HFF-Myc (cell line): ENCODE measurements around the gene SHROOM2.
"Not testable (repeated sequence)": the region's sequence is repeated elsewhere in the genome, so short reads cannot be mapped to it uniquely, and the experiment has no call there.

Experiments used
- DNase-seq: peaks from one replicate; pipeline ENCODE4 v3.0.0-alpha.2; 2011; ENCODE audit warnings: low read depth; ENCODE audit errors: extremely low read depth
- H3K4me3 ChIP-seq: replicated peaks from 2 replicates; pipeline ENCODE4 v1.5.1; 2011; ENCODE audit warnings: low read depth, mild to moderate bottlenecking, control low read depth, low read length
- TF ChIP-seq, protein P1 (sequence below): IDR thresholded peaks from 2 replicates; pipeline ENCODE4 v1.5.1; 2012; ENCODE audit warnings: mild to moderate bottlenecking, low read depth, low read length, control low read depth; ENCODE audit errors: missing control alignments

Gene SHROOM2

DNA sequence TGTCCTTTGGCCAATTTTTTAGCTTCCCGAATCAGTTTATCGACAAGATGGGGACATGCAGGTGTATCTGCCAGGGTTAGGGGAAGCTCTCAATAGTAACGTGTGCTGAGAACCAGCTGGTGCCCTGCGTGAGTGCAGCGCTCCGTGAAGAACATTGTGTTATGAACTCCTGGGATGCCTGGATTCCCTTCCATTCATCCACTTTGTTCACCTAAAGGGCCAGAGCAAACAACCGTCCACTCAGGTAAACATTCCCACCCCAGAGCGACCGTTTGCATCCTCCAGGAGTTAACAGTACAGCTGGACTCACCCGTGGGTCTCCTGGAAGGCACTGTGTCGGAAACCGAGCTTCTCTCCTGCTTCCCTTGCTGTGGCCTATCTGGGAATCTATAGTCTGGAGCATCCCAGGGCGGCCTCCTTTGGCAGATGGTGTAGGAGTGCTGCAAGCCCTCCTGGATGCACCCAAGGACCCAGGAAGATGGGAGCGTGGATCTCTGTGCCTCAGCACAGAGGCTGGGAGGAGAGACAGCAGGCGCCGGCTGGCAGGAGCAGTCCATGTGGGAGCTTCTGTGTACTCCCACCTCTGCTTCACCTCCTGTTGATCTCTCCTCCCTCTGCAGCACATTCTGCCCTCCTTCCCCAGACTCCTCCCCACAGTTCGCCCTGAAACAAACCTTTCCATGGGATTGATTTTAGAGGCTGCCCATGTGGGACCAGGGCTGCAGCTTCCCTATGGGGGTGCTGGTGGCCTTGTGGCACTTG is 62.7 kb downstream of the SHROOM2 start:
- no peak for DNase-seq
- TF ChIP-seq, protein P1, sequence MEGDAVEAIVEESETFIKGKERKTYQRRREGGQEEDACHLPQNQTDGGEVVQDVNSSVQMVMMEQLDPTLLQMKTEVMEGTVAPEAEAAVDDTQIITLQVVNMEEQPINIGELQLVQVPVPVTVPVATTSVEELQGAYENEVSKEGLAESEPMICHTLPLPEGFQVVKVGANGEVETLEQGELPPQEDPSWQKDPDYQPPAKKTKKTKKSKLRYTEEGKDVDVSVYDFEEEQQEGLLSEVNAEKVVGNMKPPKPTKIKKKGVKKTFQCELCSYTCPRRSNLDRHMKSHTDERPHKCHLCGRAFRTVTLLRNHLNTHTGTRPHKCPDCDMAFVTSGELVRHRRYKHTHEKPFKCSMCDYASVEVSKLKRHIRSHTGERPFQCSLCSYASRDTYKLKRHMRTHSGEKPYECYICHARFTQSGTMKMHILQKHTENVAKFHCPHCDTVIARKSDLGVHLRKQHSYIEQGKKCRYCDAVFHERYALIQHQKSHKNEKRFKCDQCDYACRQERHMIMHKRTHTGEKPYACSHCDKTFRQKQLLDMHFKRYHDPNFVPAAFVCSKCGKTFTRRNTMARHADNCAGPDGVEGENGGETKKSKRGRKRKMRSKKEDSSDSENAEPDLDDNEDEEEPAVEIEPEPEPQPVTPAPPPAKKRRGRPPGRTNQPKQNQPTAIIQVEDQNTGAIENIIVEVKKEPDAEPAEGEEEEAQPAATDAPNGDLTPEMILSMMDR, result no peak
- no peak overlapping the region for H3K4me3 ChIP-seq

DNA sequence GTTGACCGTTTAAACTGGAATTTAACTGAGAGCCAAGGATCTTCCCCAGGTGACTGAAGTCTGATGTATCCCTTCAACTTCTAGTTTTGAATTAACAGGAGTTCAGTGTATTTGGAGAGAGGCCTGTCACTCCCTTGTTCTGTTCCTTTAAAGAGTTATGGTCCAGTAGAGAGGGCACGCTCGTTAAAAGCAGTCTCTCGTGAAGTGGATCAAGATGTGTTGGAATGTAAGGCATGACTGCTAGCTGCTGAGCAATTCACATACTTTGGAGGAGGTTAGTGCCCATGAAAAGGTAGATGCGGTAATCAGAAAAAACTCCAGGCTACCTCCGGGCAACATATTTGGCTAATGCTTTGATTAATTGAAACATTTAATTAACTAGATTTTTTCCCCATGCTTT is 65.7 kb downstream of the SHROOM2 start:
- TF ChIP-seq, protein P1, result no peak
- no peak overlapping the region for H3K4me3 ChIP-seq
- DNase-seq, result no peak

DNA sequence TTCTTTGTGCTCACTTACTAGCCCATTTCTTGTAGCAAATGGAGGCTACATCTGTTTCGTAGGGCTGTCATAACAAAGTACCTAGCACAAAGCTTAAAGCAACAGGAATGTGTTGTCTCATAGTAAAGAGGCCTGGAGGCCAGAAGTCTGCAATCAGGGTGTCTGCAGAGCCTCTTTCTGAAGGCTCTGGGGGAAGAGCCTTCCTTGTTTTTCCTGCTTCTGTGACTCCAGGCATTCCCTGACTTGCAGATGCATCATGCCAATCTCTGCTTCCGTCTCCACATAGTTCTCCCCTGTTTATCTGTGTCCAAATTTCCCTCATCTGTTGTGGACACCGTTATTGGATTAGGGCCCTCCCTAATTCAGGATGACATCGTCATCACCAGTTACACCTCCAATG is 67.1 kb downstream of the SHROOM2 start:
- DNase-seq, result no peak
- TF ChIP-seq, protein P1, result no peak
- H3K4me3 ChIP-seq, result no peak overlapping the region

- TF ChIP-seq, protein P1, result no peak
- DNase-seq, result no peak
- no peak overlapping the region for H3K4me3 ChIP-seq
These were observed 69.5 kb downstream of the SHROOM2 start for GRCh38 chrX:9855561-9856283.

GRCh38 chrX:9856588-9856987 is 70.4 kb downstream of the SHROOM2 start:
- TF ChIP-seq, protein P1, result no peak
- no peak for DNase-seq
- H3K4me3 ChIP-seq, result no peak overlapping the region

DNA sequence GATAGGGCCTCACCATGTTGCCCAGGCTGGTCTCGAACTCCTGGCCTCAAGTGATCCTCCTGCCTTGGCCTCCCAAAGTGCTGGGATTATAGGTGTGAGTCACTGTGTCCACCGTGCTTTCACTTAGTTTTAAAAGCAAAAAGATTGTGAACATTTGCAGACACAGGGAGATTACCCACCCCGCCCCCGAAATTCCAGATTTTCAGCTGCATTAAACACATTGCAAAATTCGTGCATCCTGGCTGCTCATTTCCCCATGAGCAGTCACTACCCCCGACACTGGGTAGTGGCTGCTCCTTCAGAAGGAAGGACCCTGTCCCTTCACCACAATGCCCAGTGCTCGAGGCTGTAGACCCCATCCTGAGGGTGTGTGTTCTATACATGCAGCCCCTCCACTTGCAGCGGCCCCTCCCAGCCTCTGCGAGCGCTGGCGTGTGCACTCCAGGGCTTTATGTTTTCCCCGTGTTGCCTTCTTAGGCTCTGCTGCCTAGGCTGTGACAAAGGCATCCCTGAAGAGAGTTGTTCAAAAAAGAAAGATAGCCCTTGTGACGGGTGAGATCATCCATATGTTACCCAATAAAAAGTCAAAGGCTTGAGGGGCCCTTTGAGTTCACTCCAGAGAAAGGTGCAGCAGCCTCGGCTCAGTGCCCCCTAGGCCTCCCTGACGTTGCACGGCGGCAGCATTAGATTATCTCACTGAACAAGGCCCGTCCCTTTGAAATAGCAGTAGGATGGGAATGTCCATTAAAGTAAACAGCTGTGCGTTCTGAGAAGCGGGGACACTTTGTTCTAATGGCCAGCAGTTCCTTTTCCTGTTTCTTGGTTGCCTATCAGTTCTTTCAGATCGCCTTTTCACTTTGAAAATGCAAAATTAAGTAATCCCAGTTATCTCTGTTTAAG is 71.6 kb downstream of the SHROOM2 start:
- no peak for DNase-seq
- no peak overlapping the region for H3K4me3 ChIP-seq

DNA sequence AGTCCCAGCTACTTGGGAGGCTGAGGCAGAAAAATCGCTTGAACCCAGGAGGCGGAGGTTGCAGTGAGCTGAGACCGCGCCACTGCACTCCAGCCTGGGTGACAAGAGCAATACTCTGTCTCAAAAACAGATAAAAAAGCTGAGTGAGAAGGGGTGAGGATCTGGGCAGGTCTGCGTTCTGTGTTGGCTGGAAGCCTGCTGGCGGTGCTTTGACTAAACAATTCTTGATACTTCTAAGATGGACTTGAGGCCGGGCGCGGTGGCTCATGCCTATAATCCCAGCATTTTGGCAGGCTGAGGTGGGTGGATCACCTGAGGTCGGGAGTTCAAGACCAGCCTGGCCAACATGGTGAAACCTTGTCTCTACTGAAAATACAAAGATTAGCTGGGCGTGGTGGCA is 72.5 kb downstream of the SHROOM2 start:
- DNase-seq, result not testable (repeated sequence)

More for the DNA sequence above, 71.6 kb downstream of the SHROOM2 start:
- TF ChIP-seq, protein P1, result no peak

More for the DNA sequence above, 72.5 kb downstream of the SHROOM2 start:
- H3K4me3 ChIP-seq, result not testable (repeated sequence)
